ENCODE measurements around the gene CDK5RAP3.

DNA sequence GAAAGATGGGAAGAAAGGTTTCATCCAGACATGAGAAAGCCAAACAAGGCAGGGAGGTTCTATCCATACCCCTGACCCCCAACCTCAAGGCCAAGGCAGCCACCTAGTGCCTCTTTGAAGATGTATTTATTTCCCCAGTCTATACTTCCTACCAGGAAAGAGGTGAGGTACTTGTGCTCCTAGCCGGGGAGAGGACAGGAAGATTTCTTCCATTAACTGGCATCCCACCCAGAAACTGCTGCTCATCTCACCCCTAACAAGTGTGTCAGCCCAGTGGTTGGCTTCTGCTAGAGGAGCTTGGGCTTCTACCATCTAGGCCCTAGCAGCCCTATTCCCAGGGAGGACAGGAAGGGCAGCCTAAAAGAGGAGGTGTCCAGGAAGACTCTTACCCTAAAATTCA is 57.8 kb downstream of the CDK5RAP3 start:
- TF ChIP-seq GATA2 (IDR thresholded peaks at IDR 0.05; ENCODE audit: low read depth, low read length) (no peak), GATA3 (IDR thresholded peaks at IDR 0.05; ENCODE audit: low read depth, low read length) (no peak)
